ENCODE measurements around the gene SH2D3A. TPM values are rescaled to one million over a fixed set of nuclear protein-coding genes. Genes with fewer than 3 reads are reported as not detected.
"Not testable (repeated sequence)": the region's sequence is repeated elsewhere in the genome, so short reads cannot be mapped to it uniquely, and the experiment has no call there.

Gene SH2D3A
- total RNA-seq: not detected in 2 replicates
- 0.53 TPM for polyA plus RNA-seq (2012)

- no peak for DNase-seq (ENCODE audit: low read depth)
Measured at GRCh38 chr19:6767357-6768235, at the start of gene SH2D3A. Gene SH2D3A (minus strand): TSS chr19:6767435. CDS start chr19:6763748, 3,687 bp downstream.

- no peak for DNase-seq (ENCODE audit: low read depth)
Measured at GRCh38 chr19:6813659-6814058, 46.4 kb upstream of the SH2D3A start.

GRCh38 chr19:6812612-6813011 is 45.4 kb upstream of the SH2D3A start:
- no peak for DNase-seq (ENCODE audit: low read depth)

GRCh38 chr19:6811906-6812305 is 44.7 kb upstream of the SH2D3A start:
- peak; percentile 59 for DNase-seq (ENCODE audit: low read depth)

GRCh38 chr19:6811378-6811777 is 44.1 kb upstream of the SH2D3A start:
- no peak for DNase-seq (ENCODE audit: low read depth)

- no peak for DNase-seq (ENCODE audit: low read depth)
Measured at GRCh38 chr19:6809262-6809661, 42.0 kb upstream of the SH2D3A start.

- DNase-seq (ENCODE audit: low read depth): no peak
Measured at GRCh38 chr19:6808494-6808893, 41.3 kb upstream of the SH2D3A start.

GRCh38 chr19:6807291-6807690 is 40.1 kb upstream of the SH2D3A start:
- DNase-seq (ENCODE audit: low read depth): no peak

GRCh38 chr19:6806488-6806887 is 39.3 kb upstream of the SH2D3A start:
- no peak for DNase-seq (ENCODE audit: low read depth)

- no peak for DNase-seq (ENCODE audit: low read depth)
Measured at GRCh38 chr19:6803036-6803404, 35.8 kb upstream of the SH2D3A start.

- no peak for DNase-seq (ENCODE audit: low read depth)
Measured at GRCh38 chr19:6802336-6803035, 35.3 kb upstream of the SH2D3A start.

GRCh38 chr19:6801485-6802086 is 34.4 kb upstream of the SH2D3A start:
- no peak for DNase-seq (ENCODE audit: low read depth)

GRCh38 chr19:6800991-6801484 is 33.8 kb upstream of the SH2D3A start:
- DNase-seq (ENCODE audit: low read depth): no peak

- not testable (repeated sequence) for DNase-seq (ENCODE audit: low read depth)
Measured at GRCh38 chr19:6800160-6800790, 33.0 kb upstream of the SH2D3A start.

GRCh38 chr19:6797646-6798045 is 30.4 kb upstream of the SH2D3A start:
- no peak for DNase-seq (ENCODE audit: low read depth)

GRCh38 chr19:6796278-6796677 is 29.0 kb upstream of the SH2D3A start:
- no peak for DNase-seq (ENCODE audit: low read depth)

GRCh38 chr19:6794686-6795431 is 27.6 kb upstream of the SH2D3A start:
- DNase-seq (ENCODE audit: low read depth): no peak

GRCh38 chr19:6793973-6794372 is 26.7 kb upstream of the SH2D3A start:
- DNase-seq (ENCODE audit: low read depth): no peak

GRCh38 chr19:6793411-6793810 is 26.2 kb upstream of the SH2D3A start:
- DNase-seq (ENCODE audit: low read depth): no peak

GRCh38 chr19:6791237-6791636 is 24.0 kb upstream of the SH2D3A start:
- DNase-seq (ENCODE audit: low read depth): no peak

Data from myocyte (in vitro differentiated cells).